ENCODE measurements around the gene USH2A.

Gene USH2A

DNA sequence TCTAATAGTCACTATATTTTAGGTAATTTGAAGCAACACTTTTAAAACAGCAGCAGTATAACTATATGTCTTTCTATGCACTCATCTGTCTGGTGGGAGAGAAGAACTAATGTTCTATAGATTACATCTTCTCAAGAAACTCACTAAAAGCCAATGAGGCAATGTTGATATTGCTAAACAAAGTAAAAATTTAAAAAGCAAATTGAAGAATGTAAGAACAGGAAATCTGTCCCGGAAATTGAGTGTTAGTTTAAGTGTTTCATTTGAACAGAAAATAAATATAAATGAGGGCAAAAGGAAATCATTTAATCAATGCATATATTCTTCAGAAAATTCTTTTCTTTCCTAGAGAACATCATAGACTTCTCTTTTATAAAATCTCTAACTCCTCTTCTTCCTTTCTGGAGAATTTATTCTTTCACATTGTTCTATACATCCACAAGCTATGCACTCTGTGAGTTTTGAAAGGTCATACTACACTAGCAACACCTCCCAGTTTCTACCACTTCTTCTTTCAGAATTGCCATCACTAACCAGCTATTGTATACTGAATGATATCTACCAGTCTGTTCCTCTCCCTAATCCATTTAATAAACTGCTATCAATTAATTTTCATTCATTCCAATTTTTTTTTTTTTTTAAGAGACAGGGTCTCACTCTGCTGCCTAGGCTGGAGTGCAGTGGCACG lies 153.0 kb downstream of the USH2A start:
- DNase-seq (no peak), ATAC-seq (no peak)
- H3K27ac Mint-ChIP-seq: no peak overlapping the region
- H3K36me3 Mint-ChIP-seq (ENCODE audit: low read depth): no peaks in the 10 kb centered on the region
- no peak overlapping the region for H3K4me3 Mint-ChIP-seq
- H3K27me3 Mint-ChIP-seq: no peaks in the 10 kb centered on the region
- H3K9me3 Mint-ChIP-seq: peaks cover 15% of the 10 kb centered on the region
- no peaks in the 10 kb centered on the region for H3K4me1 Mint-ChIP-seq

DNA sequence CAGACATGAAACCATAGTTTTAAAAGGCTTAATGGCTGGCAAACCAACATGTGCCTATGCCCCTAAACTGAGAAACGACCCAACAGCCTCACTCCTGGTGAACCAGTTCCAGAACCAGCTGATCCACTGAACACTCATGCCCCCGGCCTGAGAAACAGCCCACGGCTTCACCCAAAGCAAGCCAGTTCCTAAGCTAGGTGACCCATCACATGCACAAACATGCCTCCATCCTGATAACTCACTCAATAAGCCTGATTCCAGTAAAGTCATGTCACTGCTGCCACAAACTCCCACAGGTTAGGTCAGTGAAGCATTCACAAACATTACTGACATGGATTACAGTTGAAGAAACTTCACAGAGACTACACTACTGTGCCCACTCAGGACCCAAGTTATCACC lies 161.6 kb downstream of the USH2A start:
- Mint-ChIP-seq H3K4me1 (no peaks in the 10 kb centered on the region), H3K27ac (no peak overlapping the region), H3K4me3 (no peak overlapping the region), H3K9me3 (peaks cover 18% of the 10 kb centered on the region), H3K36me3 (ENCODE audit: low read depth) (no peaks in the 10 kb centered on the region), H3K27me3 (no peaks in the 10 kb centered on the region)
- DNase-seq (no peak), ATAC-seq (no peak)

DNA sequence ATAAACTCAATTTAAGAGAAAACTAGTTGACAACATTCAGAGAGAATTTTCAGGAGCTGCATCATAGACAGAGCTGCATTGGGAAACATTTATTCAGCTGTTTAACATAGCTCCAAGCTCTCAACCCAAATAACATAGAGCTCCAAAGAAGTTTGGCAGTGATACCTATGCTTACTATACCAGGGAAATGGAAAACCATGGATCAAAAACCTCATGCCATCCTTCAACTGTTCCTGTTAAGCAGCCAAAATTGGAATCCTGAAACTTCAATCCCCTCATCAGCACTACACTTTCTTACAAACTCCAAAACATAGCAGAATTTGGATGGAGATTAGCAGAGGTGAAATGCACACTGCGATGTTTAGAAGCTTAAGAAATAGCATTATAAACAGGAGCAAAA lies 164.4 kb downstream of the USH2A start:
- H3K27me3 Mint-ChIP-seq: no peaks in the 10 kb centered on the region
- H3K9me3 Mint-ChIP-seq: peaks cover 15% of the 10 kb centered on the region
- no peak overlapping the region for H3K4me3 Mint-ChIP-seq
- ATAC-seq (no peak), DNase-seq (no peak)
- H3K36me3 Mint-ChIP-seq (ENCODE audit: low read depth): no peaks in the 10 kb centered on the region
- no peaks in the 10 kb centered on the region for H3K4me1 Mint-ChIP-seq
- no peak overlapping the region for H3K27ac Mint-ChIP-seq

DNA sequence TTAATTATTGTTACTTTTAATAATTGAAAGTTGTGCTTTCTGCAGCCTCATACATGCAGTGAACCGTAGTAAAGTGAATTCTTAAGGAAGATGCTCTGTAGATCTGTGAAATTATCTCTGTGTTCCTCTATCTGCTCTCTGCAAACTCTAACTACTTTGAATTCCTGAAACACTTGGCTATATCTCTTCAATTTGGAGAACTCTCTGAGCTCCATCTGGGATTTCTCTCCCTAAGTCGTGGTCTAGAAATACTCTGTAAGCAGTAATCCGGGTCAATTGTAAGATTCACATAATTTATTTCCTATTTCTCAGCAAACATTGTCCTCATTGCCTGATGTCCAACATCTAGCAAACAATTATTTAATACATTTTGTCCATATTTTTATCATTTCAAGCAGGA lies 164.9 kb downstream of the USH2A start:
- H3K36me3 Mint-ChIP-seq (ENCODE audit: low read depth): no peaks in the 10 kb centered on the region
- ATAC-seq (no peak), DNase-seq (no peak)
- no peaks in the 10 kb centered on the region for H3K4me1 Mint-ChIP-seq
- H3K27ac Mint-ChIP-seq: no peak overlapping the region
- H3K27me3 Mint-ChIP-seq: no peaks in the 10 kb centered on the region
- peaks cover 19% of the 10 kb centered on the region for H3K9me3 Mint-ChIP-seq
- no peak overlapping the region for H3K4me3 Mint-ChIP-seq

DNA sequence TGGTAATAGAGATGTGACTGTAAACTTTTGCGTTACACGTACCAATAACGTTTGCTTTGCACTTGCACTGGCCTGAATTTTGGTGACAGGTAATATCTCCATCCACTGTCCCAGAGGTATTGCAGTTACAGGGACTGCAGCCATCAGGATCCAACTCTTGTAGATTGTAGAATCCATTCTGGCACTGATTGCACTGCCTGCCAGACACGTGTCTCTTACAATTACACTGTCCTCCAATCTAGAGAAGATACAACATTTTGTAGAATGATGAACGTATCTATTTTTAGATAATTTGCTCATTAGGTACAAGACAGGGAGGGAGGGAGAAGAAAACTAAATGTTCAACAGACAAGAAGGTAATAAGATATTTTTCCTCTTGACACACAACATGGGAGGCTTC lies 172.4 kb downstream of the USH2A start:
- H3K27me3 Mint-ChIP-seq: no peaks in the 10 kb centered on the region
- no peaks in the 10 kb centered on the region for H3K36me3 Mint-ChIP-seq (ENCODE audit: low read depth)
- no peak overlapping the region for H3K27ac Mint-ChIP-seq
- H3K9me3 Mint-ChIP-seq: peaks cover 15% of the 10 kb centered on the region
- DNase-seq (no peak), ATAC-seq (no peak)
- no peaks in the 10 kb centered on the region for H3K4me1 Mint-ChIP-seq
- H3K4me3 Mint-ChIP-seq: no peak overlapping the region

DNA sequence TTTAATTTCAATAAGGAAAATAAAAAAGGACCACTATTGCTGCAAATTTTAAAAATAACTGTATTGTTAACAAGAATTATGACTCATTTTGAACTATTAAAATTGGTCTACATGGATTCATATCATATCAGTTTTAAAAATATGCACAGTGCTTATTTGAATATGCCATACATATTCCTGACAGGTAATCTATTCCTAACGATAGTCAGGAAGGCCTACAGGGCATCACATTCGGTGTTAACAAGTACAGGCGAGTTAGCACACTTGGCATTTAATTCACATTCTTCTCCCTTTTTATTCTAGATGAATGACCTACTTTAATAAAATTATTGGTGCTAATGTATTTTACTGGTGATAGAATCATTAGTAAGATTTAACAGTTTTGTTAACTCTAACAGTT lies 174.6 kb downstream of the USH2A start:
- H3K27ac Mint-ChIP-seq: no peak overlapping the region
- H3K27me3 Mint-ChIP-seq: no peaks in the 10 kb centered on the region
- no peak for DNase-seq
- no peak overlapping the region for H3K4me3 Mint-ChIP-seq
- H3K9me3 Mint-ChIP-seq: peaks cover 12% of the 10 kb centered on the region
- no peaks in the 10 kb centered on the region for H3K4me1 Mint-ChIP-seq
- ATAC-seq: no peak
- no peaks in the 10 kb centered on the region for H3K36me3 Mint-ChIP-seq (ENCODE audit: low read depth)

DNA sequence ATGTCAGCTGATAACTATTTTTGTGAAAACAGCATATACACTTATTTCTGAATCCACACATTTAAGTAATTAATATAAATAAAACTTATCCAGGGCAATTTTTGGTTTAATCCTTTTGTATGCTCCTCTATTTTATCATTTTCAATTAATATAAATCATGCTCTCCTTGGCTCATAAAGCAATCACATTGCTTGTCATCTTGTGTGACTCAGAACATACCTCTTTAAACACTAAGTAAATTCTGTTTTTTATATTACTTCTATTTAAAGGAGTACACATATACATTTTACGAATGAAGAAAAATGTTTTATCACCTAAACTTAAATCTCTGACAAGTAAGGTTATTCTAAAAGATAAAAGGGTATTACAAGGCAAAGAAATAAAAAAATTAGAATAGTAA lies 175.3 kb downstream of the USH2A start:
- no peaks in the 10 kb centered on the region for H3K36me3 Mint-ChIP-seq (ENCODE audit: low read depth)
- H3K27ac Mint-ChIP-seq: no peak overlapping the region
- no peaks in the 10 kb centered on the region for H3K27me3 Mint-ChIP-seq
- DNase-seq: no peak
- ATAC-seq: no peak
- H3K4me3 Mint-ChIP-seq: no peak overlapping the region
- peaks cover 9% of the 10 kb centered on the region for H3K9me3 Mint-ChIP-seq
- no peaks in the 10 kb centered on the region for H3K4me1 Mint-ChIP-seq

DNA sequence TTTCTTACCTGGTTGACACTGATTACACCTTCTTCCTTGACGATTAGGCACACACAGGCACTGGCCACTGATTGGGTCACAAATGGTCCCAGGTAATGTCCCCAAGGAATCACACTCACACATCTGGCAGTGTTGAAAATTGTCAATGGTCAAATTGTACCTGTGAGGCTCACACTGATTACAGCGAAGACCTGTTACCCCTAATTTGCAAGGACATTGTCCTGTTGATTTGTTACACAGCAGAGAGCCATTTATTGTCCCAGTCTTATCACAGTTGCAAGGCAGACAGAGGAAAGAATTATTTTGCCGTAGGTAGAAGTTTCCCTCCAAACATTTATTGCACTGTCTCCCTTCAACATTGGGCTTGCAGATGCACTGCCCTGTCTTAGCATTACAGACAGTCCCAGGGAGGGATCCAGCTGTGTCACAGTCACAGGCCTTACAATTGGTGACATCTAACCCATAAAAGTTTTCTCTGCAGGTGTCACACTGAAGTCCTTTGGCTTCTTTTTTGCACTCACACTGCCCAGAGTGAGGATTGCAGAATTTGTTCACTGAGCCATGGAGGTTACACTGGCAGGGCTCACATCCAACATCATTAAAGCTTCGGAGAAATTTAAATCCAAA lies 176.6 kb downstream of the USH2A start:
- H3K27ac Mint-ChIP-seq: no peak overlapping the region
- no peaks in the 10 kb centered on the region for H3K36me3 Mint-ChIP-seq (ENCODE audit: low read depth)
- H3K27me3 Mint-ChIP-seq: no peaks in the 10 kb centered on the region
- peaks cover 9% of the 10 kb centered on the region for H3K9me3 Mint-ChIP-seq
- H3K4me1 Mint-ChIP-seq: no peaks in the 10 kb centered on the region
- H3K4me3 Mint-ChIP-seq: no peak overlapping the region
- DNase-seq (no peak), ATAC-seq (no peak)

DNA sequence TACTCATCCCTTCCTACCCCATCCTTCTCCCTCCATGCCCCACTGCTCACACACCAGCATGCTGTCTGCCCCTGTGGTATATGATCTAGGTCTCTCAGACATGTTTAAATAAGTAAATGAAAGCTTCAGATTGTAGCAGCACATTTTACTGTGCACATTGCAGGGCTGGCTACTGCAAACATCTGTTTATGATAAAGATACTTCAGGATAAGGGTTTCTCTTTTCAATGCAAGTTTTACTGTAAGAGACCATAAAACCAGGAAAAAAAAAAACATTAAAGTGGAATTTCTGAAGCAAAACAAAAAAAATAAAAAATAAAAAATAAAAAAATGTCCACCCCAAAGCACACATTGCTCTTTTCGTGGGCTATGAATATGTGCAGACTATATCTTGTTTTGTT lies 184.4 kb downstream of the USH2A start:
- DNase-seq (no peak), ATAC-seq (no peak)
- H3K27ac Mint-ChIP-seq: no peak overlapping the region
- H3K27me3 Mint-ChIP-seq: no peaks in the 10 kb centered on the region
- no peaks in the 10 kb centered on the region for H3K4me1 Mint-ChIP-seq
- H3K9me3 Mint-ChIP-seq: peaks cover 5% of the 10 kb centered on the region
- H3K4me3 Mint-ChIP-seq: no peak overlapping the region
- H3K36me3 Mint-ChIP-seq (ENCODE audit: low read depth): no peaks in the 10 kb centered on the region

DNA sequence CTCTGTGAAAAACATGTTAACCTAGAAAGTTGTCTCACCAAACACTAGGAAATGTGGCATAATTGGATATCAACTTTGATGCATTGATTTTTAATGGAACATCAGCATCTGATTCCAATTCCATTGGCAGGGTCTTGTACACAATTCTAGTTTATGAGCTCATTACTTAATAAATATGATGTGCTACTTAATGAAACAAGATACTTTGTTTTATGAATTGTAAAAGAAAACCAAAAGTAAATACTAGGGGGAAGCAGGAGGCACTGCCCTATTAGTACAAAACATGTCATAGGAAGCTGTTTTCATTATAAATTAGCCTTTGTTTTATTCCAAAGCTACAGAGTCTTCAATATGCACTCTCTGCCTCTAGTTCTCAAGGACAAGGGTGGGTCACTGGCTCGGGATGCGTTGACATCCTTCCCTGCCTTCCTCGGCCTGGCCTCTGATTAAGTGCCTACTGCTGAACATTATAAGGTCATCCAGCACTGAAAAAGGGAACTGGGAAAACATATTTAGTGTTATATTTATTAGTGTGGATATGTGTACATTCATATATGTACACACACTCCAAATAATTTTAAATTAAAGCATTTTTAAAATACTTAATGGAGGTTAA lies 185.2 kb downstream of the USH2A start:
- Mint-ChIP-seq H3K27me3 (no peaks in the 10 kb centered on the region), H3K27ac (no peak overlapping the region), H3K36me3 (ENCODE audit: low read depth) (no peaks in the 10 kb centered on the region), H3K4me1 (no peaks in the 10 kb centered on the region), H3K9me3 (peaks cover 5% of the 10 kb centered on the region), H3K4me3 (no peak overlapping the region)
- no peak for ATAC-seq
- no peak for DNase-seq

DNA sequence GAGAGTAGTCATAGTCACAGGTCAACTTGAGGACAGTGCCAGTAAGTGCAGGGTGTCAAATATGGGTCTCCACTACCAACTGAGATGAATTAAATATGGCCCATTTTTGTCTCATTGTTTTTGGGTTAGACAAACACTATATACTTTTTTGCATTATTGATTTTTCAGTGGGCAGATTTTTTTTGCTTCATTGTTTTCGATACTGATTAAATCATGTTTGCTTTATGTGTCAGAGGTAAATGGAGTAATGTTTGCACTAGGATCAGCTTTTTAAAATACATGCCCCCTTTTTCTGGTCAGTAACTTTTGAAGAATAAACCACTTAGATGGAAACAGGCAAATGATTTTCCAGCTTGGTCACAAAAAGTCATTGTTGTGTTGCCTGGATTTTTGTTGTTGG lies 199.0 kb downstream of the USH2A start:
- no peaks in the 10 kb centered on the region for H3K36me3 Mint-ChIP-seq (ENCODE audit: low read depth)

DNA sequence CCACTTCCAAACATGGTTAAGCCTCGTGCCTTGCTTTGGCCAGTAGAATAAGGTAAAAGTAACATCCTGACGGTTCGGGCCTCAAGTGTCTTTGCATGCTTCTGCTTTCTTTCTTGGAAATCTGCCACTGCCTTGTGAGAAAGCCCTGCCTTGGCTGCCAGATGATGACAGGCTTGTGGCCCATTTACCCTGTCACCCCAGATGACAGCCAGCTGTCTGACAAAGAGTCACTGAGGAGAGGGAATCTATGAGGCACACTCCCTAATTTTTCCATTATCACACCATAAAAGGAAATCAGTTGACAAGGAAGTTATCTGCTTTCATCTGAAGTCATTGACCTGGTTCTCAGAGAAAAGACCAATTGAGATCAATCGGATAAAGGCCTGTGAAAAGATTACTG lies 199.8 kb downstream of the USH2A start:
- H3K4me1 Mint-ChIP-seq: peaks cover 3% of the 10 kb centered on the region
- DNase-seq (no peak), ATAC-seq (no peak)
- no peaks in the 10 kb centered on the region for H3K36me3 Mint-ChIP-seq (ENCODE audit: low read depth)
- H3K27ac Mint-ChIP-seq: no peak overlapping the region
- peaks cover 7% of the 10 kb centered on the region for H3K9me3 Mint-ChIP-seq
- H3K27me3 Mint-ChIP-seq: no peaks in the 10 kb centered on the region
- no peak overlapping the region for H3K4me3 Mint-ChIP-seq

More for the DNA sequence above, 199.0 kb downstream of the USH2A start:
- no peak overlapping the region for H3K4me3 Mint-ChIP-seq
- DNase-seq (no peak), ATAC-seq (no peak)
- no peak overlapping the region for H3K27ac Mint-ChIP-seq
- peaks cover 3% of the 10 kb centered on the region for H3K4me1 Mint-ChIP-seq
- no peaks in the 10 kb centered on the region for H3K27me3 Mint-ChIP-seq
- peaks cover 7% of the 10 kb centered on the region for H3K9me3 Mint-ChIP-seq

DNA sequence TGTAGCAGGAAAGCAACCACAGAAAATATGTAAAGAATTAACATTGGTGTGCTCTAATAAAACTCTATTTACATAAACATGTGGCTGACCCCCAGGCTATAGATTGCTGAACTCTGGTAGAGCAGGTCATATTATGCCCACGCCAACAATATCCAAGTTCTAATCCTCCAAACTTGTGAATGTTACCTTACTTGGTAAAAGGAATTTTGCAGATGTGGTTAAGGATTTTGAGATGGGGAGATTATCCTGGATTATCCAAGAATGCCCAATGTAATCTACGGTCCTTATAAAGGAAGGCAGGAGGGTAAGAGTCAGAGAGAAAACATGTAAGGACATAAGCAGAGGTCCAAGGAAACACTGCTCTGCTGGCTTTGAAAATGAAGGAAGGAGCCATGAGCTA lies 201.0 kb downstream of the USH2A start:
- H3K4me3 Mint-ChIP-seq: no peak overlapping the region
- no peak for DNase-seq
- no peaks in the 10 kb centered on the region for H3K27me3 Mint-ChIP-seq
- peaks cover 4% of the 10 kb centered on the region for H3K9me3 Mint-ChIP-seq
- H3K4me1 Mint-ChIP-seq: peaks cover 3% of the 10 kb centered on the region
- H3K27ac Mint-ChIP-seq: no peak overlapping the region
- no peaks in the 10 kb centered on the region for H3K36me3 Mint-ChIP-seq (ENCODE audit: low read depth)
- no peak for ATAC-seq

DNA sequence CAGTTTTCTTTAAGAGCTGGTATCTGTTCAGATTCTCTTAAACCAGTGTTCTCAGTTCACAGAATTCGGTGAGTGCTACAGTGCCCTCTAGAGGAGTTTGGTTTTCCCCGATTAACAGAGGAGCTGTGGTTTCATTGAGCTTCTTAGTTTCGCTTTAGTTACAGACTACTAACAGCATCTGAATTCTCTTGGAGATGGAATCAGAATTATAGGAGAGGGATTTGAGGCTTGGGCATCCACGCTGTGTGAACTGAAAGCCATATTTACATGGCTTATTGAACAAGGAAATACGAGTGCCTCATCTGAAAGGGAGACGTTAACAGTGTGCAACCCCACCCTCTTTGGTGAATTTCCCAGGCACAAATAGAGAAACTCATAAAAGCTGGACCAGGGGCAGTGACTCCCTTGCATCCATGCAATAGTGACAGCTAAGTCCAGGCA lies 202.0 kb downstream of the USH2A start:
- Mint-ChIP-seq H3K4me1 (peaks cover 3% of the 10 kb centered on the region), H3K27me3 (no peaks in the 10 kb centered on the region), H3K36me3 (ENCODE audit: low read depth) (no peaks in the 10 kb centered on the region), H3K4me3 (peak overlapping the region; percentile 65), H3K9me3 (peaks cover 5% of the 10 kb centered on the region), H3K27ac (no peak overlapping the region)
- DNase-seq (no peak), ATAC-seq (no peak)

DNA sequence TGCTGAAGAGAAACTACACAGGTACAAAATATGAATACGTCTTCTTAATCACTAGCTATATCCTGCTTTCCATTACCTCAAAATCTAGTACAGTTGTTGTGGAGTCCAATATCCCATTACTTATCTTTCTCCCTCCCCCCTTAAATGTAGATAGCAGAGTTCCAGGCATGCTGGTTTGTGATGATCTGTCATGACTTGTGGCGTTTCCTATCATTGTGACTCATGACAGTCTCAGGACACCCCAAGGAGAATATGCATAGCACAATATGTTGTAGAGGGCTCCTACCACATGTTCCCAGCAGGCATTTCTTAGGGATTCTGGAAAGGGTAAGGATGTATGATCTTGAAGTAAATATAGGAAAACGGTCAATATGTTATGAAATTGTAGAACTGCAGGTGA lies 206.9 kb downstream of the USH2A start:
- no peaks in the 10 kb centered on the region for H3K36me3 Mint-ChIP-seq (ENCODE audit: low read depth)
- DNase-seq: no peak
- H3K4me1 Mint-ChIP-seq: peaks cover 2% of the 10 kb centered on the region
- peaks cover 5% of the 10 kb centered on the region for H3K9me3 Mint-ChIP-seq
- H3K4me3 Mint-ChIP-seq: no peak overlapping the region
- H3K27ac Mint-ChIP-seq: no peak overlapping the region
- ATAC-seq: no peak
- no peaks in the 10 kb centered on the region for H3K27me3 Mint-ChIP-seq

All from activated naive CD8-positive, alpha-beta T cell treated with anti-CD3 and anti-CD28 coated beads, Interleukin-2, amount 50 U/mL, for 24 hours (primary cell).